HEK293 (cell line): ENCODE results near the gene MRRF.

ENCODE experiments used
- CTCF ChIP-seq: fragments of 450-650 bp; formaldehyde crosslinking; IDR thresholded peaks from 2 replicates; pipeline ENCODE4 v1.5.1; 2016; ENCODE audit warnings: missing biosample characterization, missing genetic modification characterization
- ZNF121 ChIP-seq: fragments of 450-650 bp; formaldehyde crosslinking; IDR thresholded peaks from 2 replicates; pipeline ENCODE4 v1.5.1; 2016; ENCODE audit warnings: missing biosample characterization, missing genetic modification characterization
- ZNF335 ChIP-seq: fragments of 450-650 bp; formaldehyde crosslinking; conservative IDR thresholded peaks from 2 replicates; pipeline ENCODE4 v1.5.1; 2016; ENCODE audit warnings: missing biosample characterization, missing genetic modification characterization

DNA sequence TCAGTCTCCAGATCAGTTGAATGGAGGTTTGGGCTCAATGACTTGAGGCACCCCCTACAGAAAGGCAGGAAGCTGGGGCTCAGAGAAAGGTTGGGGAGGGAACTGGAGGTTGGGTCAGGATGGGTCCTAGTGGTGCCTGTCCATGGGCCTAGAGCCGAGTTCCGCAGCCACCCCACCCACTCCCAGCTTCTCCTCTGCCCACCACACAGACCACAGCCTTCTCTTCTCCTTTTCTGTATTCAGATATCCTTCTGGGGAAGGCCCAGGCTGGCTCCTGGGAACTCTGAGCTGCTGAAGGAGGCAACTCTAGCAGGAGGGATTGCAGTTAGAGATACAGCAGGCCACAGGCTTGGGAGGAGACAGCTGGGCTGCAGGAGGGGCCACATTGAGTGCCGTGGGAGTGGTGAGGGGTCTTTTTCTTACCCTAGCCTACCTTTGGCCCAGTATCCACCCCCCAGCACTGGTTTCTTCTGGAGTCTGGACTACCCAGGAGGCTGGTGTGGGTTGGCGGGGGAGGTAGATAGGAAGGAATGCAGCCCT is 90.7 kb downstream of the MRRF start:
- no peak for TF ChIP-seq CTCF (tag by site-specific recombination)
- no peak for TF ChIP-seq ZNF121 (tag by site-specific recombination)
- TF ChIP-seq ZNF335 (tag by site-specific recombination): no peak
